ENCODE results near the gene ALDH4A1. TPM values are rescaled to one million over a fixed set of nuclear protein-coding genes. Genes with fewer than 3 reads are reported as not detected.

Gene ALDH4A1
- total and polyA plus RNA-seq, 10 of the 15 experiments (the other 5 are each of a cell fraction or from before 2014, with no cell fraction given): 0.06 to 25.5 (median 13.0) TPM

- TSS peak; percentile 51 for BruUV-seq (replicated peaks)
- peaks cover 8% of the 10 kb centered on the region; the same call in 1 of the 2 replicates for H3K4me1 ChIP-seq (ENCODE audit: control insufficient read depth, insufficient read depth, low read length)
- no peaks in the 10 kb centered on the region for H3K27me3 ChIP-seq (replicated peaks in 1 of 2; ENCODE audit: control insufficient read depth in 2 of 2, insufficient read depth in 2 of 2, low read length in 1 of 2)
- no peaks in the 10 kb centered on the region; a peak in 1 of 4 replicates for H3K36me3 ChIP-seq (ENCODE audit: control insufficient read depth in 2 of 2, insufficient read depth in 2 of 2, low read length in 1 of 2)
- intact Hi-C loops (cut with micrococcal nuclease; ENCODE audit: unreplicated experiment) (no loop called here), in situ Hi-C loops (cut with MboI) (no loop called here)
- no peak overlapping the region for H3K4me3 ChIP-seq
- peaks cover 4% of the 10 kb centered on the region for H3K79me2 ChIP-seq (ENCODE audit: control insufficient read depth, insufficient read depth, low read length)
- DNase-seq (ENCODE audit: low read depth, low spot score) (no peak), FAIRE-seq (no peak), ATAC-seq (no peak)
- SMC1A ChIA-PET (ENCODE audit: uncharacterized antibody, unreplicated experiment): interaction anchor here (1.3 to 1.4 kb wide), 2 partner anchors 12 to 16 kb away, joined by 3 to 7 read pairs; no protein-coding TSS in a partner anchor
- H3K9me3 ChIP-seq (replicated peaks; ENCODE audit: control insufficient read depth, insufficient read depth, low read length): no peaks in the 10 kb centered on the region
- H4K20me1 ChIP-seq (ENCODE audit: control insufficient read depth, insufficient read depth): no peaks in the 10 kb centered on the region
- H3K27ac ChIP-seq (ENCODE audit: control insufficient read depth, insufficient read depth): no peak overlapping the region
- 86% methylated on average over 10 of the region's 10 CpGs for WGBS (ENCODE audit: insufficient coverage, insufficient replicate concordance, low lambda C conversion rate, missing lambda C conversion rate)
- TF ChIP-seq USF1 (IDR thresholded peaks at IDR 0.05; ENCODE audit: borderline replicate concordance, extremely low read length, insufficient read depth, low read depth, low read length): no peak
- no peak for TF ChIP-seq ETV6 (conservative IDR thresholded peaks at IDR 0.05 in 1 of 2, IDR thresholded peaks at IDR 0.05 in 1 of 2; ENCODE audit: borderline replicate concordance in 1 of 2, low read depth in 1 of 2)
- no peak for TF ChIP-seq PRDM15 (CRISPR knock-in tag; IDR thresholded peaks at IDR 0.05)
- no peak for TF ChIP-seq KLF5 (IDR thresholded peaks at IDR 0.05; ENCODE audit: partially characterized antibody)
- no peak for TF ChIP-seq TBL1XR1 (IDR thresholded peaks at IDR 0.05; ENCODE audit: low read depth, low read length)
- TF ChIP-seq MXI1 (IDR thresholded peaks at IDR 0.05; ENCODE audit: low read depth, low read length): no peak
- H2AFZ ChIP-seq (ENCODE audit: control insufficient read depth, low read depth, low read length): no peak overlapping the region
- POLR2A ChIA-PET: interaction anchor here (0.6 kb wide), 1 partner anchor 52 kb away, joined by 3 read pairs; no protein-coding TSS in a partner anchor
- H3K4me2 ChIP-seq (ENCODE audit: control insufficient read depth, insufficient read depth): no peak overlapping the region
- H3K9ac ChIP-seq (ENCODE audit: control insufficient read depth, insufficient read depth, low read length): no peak overlapping the region
- RAD21 ChIA-PET (ENCODE audit: unreplicated experiment): no interaction called here
- CTCF ChIA-PET: interaction anchor here (1.0 to 1.3 kb wide), 4 partner anchors 8 to 189 kb away, joined by 3 to 5 read pairs (median 4); no protein-coding TSS in a partner anchor
Observed at GRCh38 chr1:18900303-18900841, 2.0 kb downstream of the ALDH4A1 start.
